IMR-90 (cell line): ENCODE measurements around the gene LAG3. TPM values are rescaled to one million over a fixed set of nuclear protein-coding genes. Genes with fewer than 3 reads are reported as not detected.

Experiments used
- ATAC-seq: fragments of 200-7000 bp; cut with Tn5 transposase; 2 replicates; pipeline ENCODE4 v1.9.1; 2020; ENCODE audit warnings: low read depth, mild to moderate bottlenecking, moderate library complexity
- Bru-seq: library from RNA; stranded (reverse); fragments of 400-500 nt; gene quantifications from one replicate; lab custom pipeline; 2021; lab: Mats Ljungman, UMichigan
- BruChase-seq, 2 experiments: library from RNA; stranded (reverse); fragments of 400-500 nt; gene quantifications; one replicate each; lab custom pipeline; 2021; lab: Mats Ljungman, UMichigan
- BruUV-seq: library from RNA; stranded (reverse); fragments of 400-500 nt; replicated peaks from 2 replicates; lab custom pipeline; 2021; lab: Mats Ljungman, UMichigan
- CTCF ChIA-PET: fragments of 300-600 bp; formaldehyde crosslinking; extraction: SDS; loops from one replicate; lab custom pipeline; 2021; ENCODE audit warnings: antibody characterized with exemption; lab: Yijun Ruan, JAX
- POLR2A ChIA-PET: fragments of 300-600 bp; sonication (Branson Sonifier 250); formaldehyde crosslinking; loops from one replicate; lab custom pipeline; 2022; ENCODE audit warnings: antibody characterized with exemption; ENCODE audit not compliant: unreplicated experiment; lab: Charles Lee
- DNase-seq: peaks from one replicate; pipeline ENCODE4 v3.0.0; 2013
- H2AFZ ChIP-seq: replicated peaks from 2 replicates; pipeline ENCODE3; 2013; ENCODE audit warnings: low read length, mild to moderate bottlenecking; ENCODE audit not compliant: poor library complexity
- H2AK5ac ChIP-seq: 2 replicates; pipeline ENCODE4 v1.6.1; 2013; ENCODE audit warnings: low read depth, low read length, inconsistent platforms
- H2AK9ac ChIP-seq: replicated peaks from 2 replicates; pipeline ENCODE3; 2013; ENCODE audit warnings: mild to moderate bottlenecking, low read depth, low read length, moderate library complexity; ENCODE audit not compliant: poor library complexity
- H2BK120ac ChIP-seq: 2 replicates; pipeline ENCODE4 v1.6.1; 2013; ENCODE audit warnings: low read depth, low read length, inconsistent platforms
- H2BK15ac ChIP-seq: 3 replicates; pipeline ENCODE4 v1.6.1; 2013; ENCODE audit warnings: low read depth, low read length, inconsistent platforms
- H2BK20ac ChIP-seq: 2 replicates; pipeline ENCODE4 v1.6.1; 2013; ENCODE audit warnings: low read depth, mild to moderate bottlenecking, inconsistent platforms, low read length, moderate library complexity
- H2BK5ac ChIP-seq: 2 replicates; pipeline ENCODE4 v1.6.1; 2013; ENCODE audit warnings: mild to moderate bottlenecking, low read depth, low read length, inconsistent platforms; ENCODE audit not compliant: poor library complexity, severe bottlenecking
- H3K14ac ChIP-seq: replicated peaks from 2 replicates; pipeline ENCODE4 v1.6.1; 2013; ENCODE audit warnings: low read depth, low read length, inconsistent platforms
- H3K18ac ChIP-seq: 2 replicates; pipeline ENCODE4 v1.6.1; 2013; ENCODE audit warnings: low read depth, low read length, control low read depth
- H3K23ac ChIP-seq: 2 replicates; pipeline ENCODE4 v1.6.1; 2013; ENCODE audit warnings: low read depth, low read length, inconsistent platforms
- H3K27ac ChIP-seq: 2 replicates; pipeline ENCODE4 v1.5.1; 2013; ENCODE audit warnings: mild to moderate bottlenecking, control low read depth, low read length; ENCODE audit not compliant: insufficient read depth
- H3K27me3 ChIP-seq: 2 replicates; pipeline ENCODE4 v1.6.1; 2013; ENCODE audit warnings: low read length; ENCODE audit not compliant: control insufficient read depth, insufficient read depth
- H3K36me3 ChIP-seq: 2 replicates; pipeline ENCODE4 v1.6.1; 2013; ENCODE audit warnings: low read length, mixed read lengths; ENCODE audit not compliant: control insufficient read depth, insufficient read depth
- H3K4ac ChIP-seq: 2 replicates; pipeline ENCODE4 v1.6.1; 2013; ENCODE audit warnings: low read depth, low read length, inconsistent platforms
- H3K4me1 ChIP-seq: 2 replicates; pipeline ENCODE4 v1.6.1; 2013; ENCODE audit warnings: low read length, mixed read lengths; ENCODE audit not compliant: control insufficient read depth, insufficient read depth
- H3K4me2 ChIP-seq: 2 replicates; pipeline ENCODE4 v1.6.1; 2013; ENCODE audit warnings: low read depth, mild to moderate bottlenecking, control low read depth, low read length, moderate library complexity
- H3K4me3 ChIP-seq: 2 replicates; pipeline ENCODE4 v1.5.1; 2013; ENCODE audit warnings: low read depth, mild to moderate bottlenecking, control low read depth, low read length, moderate library complexity; ENCODE audit not compliant: insufficient read depth
- H3K56ac ChIP-seq: 2 replicates; pipeline ENCODE4 v1.6.1; 2013; ENCODE audit warnings: low read length, inconsistent platforms; ENCODE audit not compliant: insufficient read depth; ENCODE audit errors: extremely low read depth
- H3K79me1 ChIP-seq, 2 experiments: 2 replicates each; pipeline ENCODE4 v1.6.1; 2013; ENCODE audit warnings: low read length in 2 of 2, inconsistent platforms in 1 of 2, low read depth in 1 of 2
- H3K9ac ChIP-seq: 2 replicates; pipeline ENCODE4 v1.6.1; 2013; ENCODE audit warnings: low read depth, low read length, control low read depth
- H3K9me1 ChIP-seq: 2 replicates; pipeline ENCODE4 v1.6.1; 2013; ENCODE audit warnings: low read length, inconsistent platforms; ENCODE audit not compliant: insufficient read depth
- H3K9me3 ChIP-seq: 2 replicates; pipeline ENCODE4 v1.6.1; 2013; ENCODE audit warnings: low read length; ENCODE audit not compliant: control insufficient read depth, insufficient read depth
- H4K20me1 ChIP-seq: 2 replicates; pipeline ENCODE4 v1.6.1; 2013; ENCODE audit warnings: low read length, inconsistent platforms; ENCODE audit not compliant: insufficient read depth
- H4K5ac ChIP-seq: 2 replicates; pipeline ENCODE4 v1.6.1; 2013; ENCODE audit warnings: mild to moderate bottlenecking, low read depth, low read length, control low read depth
- H4K8ac ChIP-seq, 2 experiments: 2 replicates each; pipeline ENCODE4 v1.6.1; 2013; ENCODE audit warnings: low read depth in 2 of 2, low read length in 2 of 2, control low read depth in 1 of 2, inconsistent platforms in 1 of 2
- H4K91ac ChIP-seq: 2 replicates; pipeline ENCODE4 v1.6.1; 2013; ENCODE audit warnings: low read depth, low read length, inconsistent platforms; ENCODE audit not compliant: insufficient read depth
- BHLHE40 ChIP-seq: fragments of 150-350 bp; IDR thresholded peaks from 2 replicates; pipeline ENCODE4 v1.6.1; 2016; ENCODE audit warnings: mild to moderate bottlenecking, low read depth, low read length
- CEBPB ChIP-seq: IDR thresholded peaks from 2 replicates; pipeline ENCODE4 v1.6.1; 2012; ENCODE audit warnings: low read depth, low read length, improper control_type of control experiment
- CHD1 ChIP-seq: IDR thresholded peaks from 2 replicates; pipeline ENCODE4 v1.6.1; 2012; ENCODE audit warnings: low read depth, low read length, improper control_type of control experiment
- CTCF ChIP-seq: conservative IDR thresholded peaks from 2 replicates; pipeline ENCODE4 v1.5.1; 2012; ENCODE audit warnings: mild to moderate bottlenecking, low read depth, low read length, improper control_type of control experiment
- ELK1 ChIP-seq: fragments of 150-350 bp; IDR thresholded peaks from 2 replicates; pipeline ENCODE4 v1.6.1; 2016; ENCODE audit warnings: low read depth, mild to moderate bottlenecking, low read length, moderate library complexity, borderline replicate concordance
- FOS ChIP-seq: fragments of 150-350 bp; IDR thresholded peaks from 2 replicates; pipeline ENCODE4 v1.6.1; 2016; ENCODE audit warnings: low read depth, low read length
- MAFK ChIP-seq: IDR thresholded peaks from 2 replicates; pipeline ENCODE4 v1.6.1; 2012; ENCODE audit warnings: low read depth, low read length, improper control_type of control experiment
- MAZ ChIP-seq: IDR thresholded peaks from 2 replicates; pipeline ENCODE4 v1.6.1; 2012; ENCODE audit warnings: low read depth, mild to moderate bottlenecking, low read length, improper control_type of control experiment, moderate library complexity, borderline replicate concordance
- MXI1 ChIP-seq: IDR thresholded peaks from 2 replicates; pipeline ENCODE4 v1.6.1; 2012; ENCODE audit warnings: low read depth, mild to moderate bottlenecking, low read length, moderate library complexity, borderline replicate concordance
- NFE2L2 ChIP-seq: fragments of 150-350 bp; IDR thresholded peaks from 2 replicates; pipeline ENCODE4 v1.6.1; 2016; ENCODE audit warnings: low read depth, mild to moderate bottlenecking, low read length
- POLR2A ChIP-seq: IDR thresholded peaks from 2 replicates; pipeline ENCODE4 v1.6.1; 2012; ENCODE audit warnings: mild to moderate bottlenecking, low read depth, low read length
- RAD21 ChIP-seq: IDR thresholded peaks from 2 replicates; pipeline ENCODE4 v1.6.1; 2012; ENCODE audit warnings: low read length, improper control_type of control experiment
- RCOR1 ChIP-seq: IDR thresholded peaks from 2 replicates; pipeline ENCODE4 v1.6.1; 2012; ENCODE audit warnings: mild to moderate bottlenecking, low read length, improper control_type of control experiment; ENCODE audit not compliant: insufficient replicate concordance
- RFX5 ChIP-seq: IDR thresholded peaks from 2 replicates; pipeline ENCODE4 v1.8.0; 2012; ENCODE audit warnings: low read depth, mild to moderate bottlenecking, low read length, moderate library complexity
- SMC3 ChIP-seq: fragments of 150-350 bp; IDR thresholded peaks from 2 replicates; pipeline ENCODE4 v1.6.1; 2016; ENCODE audit warnings: low read depth, mild to moderate bottlenecking, antibody characterized with exemption, low read length, moderate library complexity
- USF2 ChIP-seq: fragments of 150-350 bp; IDR thresholded peaks from 2 replicates; pipeline ENCODE4 v1.6.1; 2017; ENCODE audit warnings: mild to moderate bottlenecking, antibody characterized with exemption, low read length, low read depth
- WGBS, 2 experiments: methylation state at CpG; one replicate each; pipeline versions ENCODE4 v1.1.5 to v1.1.7; 2013; ENCODE audit warnings: missing lambda C conversion rate in 2 of 2; ENCODE audit not compliant: insufficient read length in 1 of 2; ENCODE audit errors: extremely low coverage in 2 of 2; 5-methylcytosine and 5-hydroxymethylcytosine counted together
- dilution Hi-C: fragments of 300-500 bp; cut with HindIII; formaldehyde crosslinking; loops from one replicate; pipeline ENCODE4 v1.14.3; 2018; ENCODE audit warnings: low sequenced_read_pairs; ENCODE audit not compliant: unreplicated experiment
- in situ Hi-C: fragments of 300-500 bp; cut with MboI; formaldehyde crosslinking; loops from 3 replicates; pipeline ENCODE4 v1.14.3; 2019; ENCODE audit warnings: low sequenced_read_pairs, inconsistent platforms, mixed read lengths
- intact Hi-C: fragments of 100-400 bp; cut with micrococcal nuclease; formaldehyde crosslinking; loops from 2 replicates; pipeline ENCODE4 v1.10.0; 2022
- long read RNA-seq: library from polyadenylated mRNA; unstranded; transcript quantifications from one replicate; pipeline ENCODE4 v2.0.0, GENCODE V29; 2021; ENCODE audit not compliant: unreplicated experiment
- polyA plus RNA-seq, 3 experiments: library from polyadenylated mRNA; depleted of rRNA; stranded (reverse); fragments of >200 nt; gene quantifications; 2 replicates each; pipeline ENCODE4 v1.2.3, GENCODE V29; 2012; ENCODE audit warnings: low replicate concordance in 1 of 3
- total RNA-seq: library from RNA; depleted of rRNA; stranded (reverse); fragments of >200 nt; gene quantifications from 2 replicates; pipeline ENCODE4 v1.2.3, GENCODE V29; 2012; rRNA removed

Gene LAG3
- total RNA-seq: not detected in 2 replicates
- 0.41 and 0.66 TPM in 2 replicates for polyA plus RNA-seq (2012; rRNA removed)
- 0.05 and 0.09 TPM in 2 replicates for polyA plus RNA-seq (2012; cell fraction: cytosol; rRNA removed)
- polyA plus RNA-seq (2012; cell fraction: nucleus; rRNA removed; ENCODE audit: low replicate concordance): 4.4 and 9.6 TPM in 2 replicates
- Bru-seq, nascent RNA: percentile 29 among the genes with signal in this experiment
- BruChase-seq, experiment 1, labeled RNA remaining after a 6-hour chase: percentile 27 among the genes with signal in this experiment
- percentile 26 among the genes with signal in this experiment for BruChase-seq, experiment 2, labeled RNA remaining after a 2-hour chase
- long read RNA-seq: 0 reads

- Histone ChIP-seq H3K27ac (no peak within 1 kb of the TSS), H2AK5ac (no peak within 1 kb of the TSS), H3K4me2 (no peak within 1 kb of the TSS), H4K91ac (no peak within 1 kb of the TSS), H3K4ac (no peak within 1 kb of the TSS), H3K14ac (no peak within 1 kb of the TSS), H2BK15ac (no peak within 1 kb of the TSS), H3K79me1 (peaks cover 15 to 37% of the 10 kb centered on the region in 2 experiments), H3K18ac (no peak within 1 kb of the TSS), H4K5ac (no peak within 1 kb of the TSS), H2AK9ac (peak within 1 kb of the TSS; percentile 48), H3K56ac (no peak within 1 kb of the TSS), H3K9ac (no peak within 1 kb of the TSS), H4K8ac (no peak within 1 kb of the TSS), H3K23ac (no peak within 1 kb of the TSS), H3K9me3 (no peaks in the 10 kb centered on the region), H2AFZ (peak within 1 kb of the TSS; percentile 66), H3K36me3 (peaks cover 17% of the 10 kb centered on the region), H2BK20ac (no peak within 1 kb of the TSS), H4K20me1 (peaks cover 30% of the 10 kb centered on the region), H3K27me3 (no peaks in the 10 kb centered on the region), H2BK120ac (no peak within 1 kb of the TSS), H3K4me1 (peaks cover 13% of the 10 kb centered on the region), H3K9me1 (peaks cover 12% of the 10 kb centered on the region), H2BK5ac (no peak within 1 kb of the TSS), H3K4me3 (no peak within 1 kb of the TSS)
- POLR2A ChIA-PET: no interaction called here
- BruUV-seq: no TSS peak
- intact Hi-C loops (no loop called here), dilution Hi-C loops (no loop called here), in situ Hi-C loops (no loop called here)
- WGBS, 2 experiments: 80% methylated on average over 4 of the region's 15 CpGs; no CpG with 5 or more reads in 1 of the 2 experiments
- DNase-seq: no peak
- CTCF ChIA-PET: no interaction called here
- no peak for TF ChIP-seq MXI1
- TF ChIP-seq CEBPB: no peak
- no peak for TF ChIP-seq SMC3
- TF ChIP-seq BHLHE40: no peak
- TF ChIP-seq ELK1: no peak
- TF ChIP-seq RFX5: no peak
- TF ChIP-seq FOS: no peak
- no peak for TF ChIP-seq CHD1
- TF ChIP-seq MAFK: no peak
- no peak for TF ChIP-seq USF2
- no peak for TF ChIP-seq POLR2A
- no peak for TF ChIP-seq CTCF
- TF ChIP-seq RCOR1: no peak
- no peak for TF ChIP-seq MAZ
- TF ChIP-seq RAD21: no peak
- TF ChIP-seq NFE2L2: no peak
- ATAC-seq: no peak
These were observed at the start of gene LAG3 for GRCh38 chr12:6772331-6772695. Gene LAG3, plus strand, starts transcription at chr12:6772520. Its CDS starts 333 bp downstream, at chr12:6772853.
